Keratinocyte (primary cell): ENCODE data around the gene ADAM15. TPM values are rescaled to one million over a fixed set of nuclear protein-coding genes. Genes with fewer than 3 reads are reported as not detected.

Source experiments
- DNase-seq: peaks from one replicate; pipeline ENCODE4 v3.0.0-alpha.2; 2011; ENCODE audit warnings: low read depth, missing footprints, low spot score
- FAIRE-seq: peaks from 2 replicates; lab custom pipeline; 2011; peaks lifted over from hg19 to GRCh38; lab: Jason Lieb, UNC
- H2AFZ ChIP-seq: 2 replicates; pipeline ENCODE4 v1.6.0; 2012; ENCODE audit warnings: low read length, control low read depth, inconsistent platforms; ENCODE audit not compliant: control insufficient read depth
- H3K27ac ChIP-seq: 2 replicates; pipeline ENCODE4 v1.5.1; 2011; ENCODE audit warnings: low read length; ENCODE audit not compliant: control insufficient read depth, insufficient read depth
- H3K27me3 ChIP-seq: 3 replicates; pipeline ENCODE4 v1.6.0; 2011; ENCODE audit warnings: low read length; ENCODE audit not compliant: control insufficient read depth, insufficient read depth; ENCODE audit errors: extremely low read depth
- H3K36me3 ChIP-seq, 2 experiments: 2 replicates in 1 of 2; 3 replicates in 1 of 2; pipeline ENCODE4 v1.5.1; 2011; ENCODE audit warnings: low read length in 2 of 2, mild to moderate bottlenecking in 1 of 2; ENCODE audit not compliant: control insufficient read depth in 2 of 2, insufficient read depth in 2 of 2; ENCODE audit errors: extremely low read depth in 1 of 2
- H3K4me1 ChIP-seq: 3 replicates; pipeline ENCODE4 v1.5.1; 2011; ENCODE audit warnings: low read length; ENCODE audit not compliant: control insufficient read depth, insufficient read depth; ENCODE audit errors: extremely low read depth
- H3K4me2 ChIP-seq: 3 replicates; pipeline ENCODE4 v1.6.0; 2011; ENCODE audit warnings: low read depth, low read length; ENCODE audit not compliant: control insufficient read depth, insufficient read depth; ENCODE audit errors: extremely low read depth
- H3K4me3 ChIP-seq, 3 experiments: fragments of 200-600 bp in 1 of 3; sonication (generic) in 1 of 3; 2 replicates in 2 of 3; 3 replicates in 1 of 3; pipeline ENCODE4 v1.5.1; 2011 to 2016; ENCODE audit warnings: low read length in 3 of 3, mild to moderate bottlenecking in 3 of 3, control low read depth in 2 of 3, inconsistent platforms in 1 of 3, low read depth in 1 of 3, mixed read lengths in 1 of 3, mixed run types in 1 of 3, moderate library complexity in 1 of 3; ENCODE audit not compliant: control insufficient read depth in 2 of 3, insufficient read depth in 2 of 3; ENCODE audit errors: extremely low read depth in 1 of 3
- H3K79me2 ChIP-seq: 2 replicates; pipeline ENCODE4 v1.6.0; 2012; ENCODE audit warnings: low read length; ENCODE audit not compliant: control insufficient read depth, insufficient read depth
- H3K9ac ChIP-seq: 3 replicates; pipeline ENCODE4 v1.6.0; 2011; ENCODE audit warnings: low read length; ENCODE audit not compliant: control insufficient read depth, insufficient read depth; ENCODE audit errors: extremely low read depth
- H3K9me1 ChIP-seq: 3 replicates; pipeline ENCODE4 v1.6.0; 2011; ENCODE audit warnings: low read length; ENCODE audit not compliant: control insufficient read depth, insufficient read depth; ENCODE audit errors: extremely low read depth
- H3K9me3 ChIP-seq: 2 replicates; pipeline ENCODE4 v1.5.1; 2012; ENCODE audit warnings: low read depth, low read length; ENCODE audit not compliant: control insufficient read depth
- H4K20me1 ChIP-seq: 3 replicates; pipeline ENCODE4 v1.6.0; 2011; ENCODE audit warnings: low read length; ENCODE audit not compliant: control insufficient read depth, insufficient read depth; ENCODE audit errors: extremely low read depth
- CTCF ChIP-seq, 3 experiments: IDR thresholded peaks in 1 of 3; conservative IDR thresholded peaks in 1 of 3; optimal IDR thresholded peaks in 1 of 3; 2 replicates in 2 of 3; 3 replicates in 1 of 3; pipeline versions ENCODE3 to v1.5.1; 2011; ENCODE audit warnings: low read length in 3 of 3, mild to moderate bottlenecking in 3 of 3, moderate library complexity in 2 of 3, control low read depth in 1 of 3, inconsistent platforms in 1 of 3; ENCODE audit not compliant: insufficient read depth in 2 of 3; ENCODE audit errors: extremely low read depth in 1 of 3
- EZH2 ChIP-seq: IDR thresholded peaks from one replicate; pipeline ENCODE4 v1.6.1; 2012; ENCODE audit warnings: inconsistent platforms, mild to moderate bottlenecking, low read length, moderate library complexity
- dilution Hi-C: fragments of 300-500 bp; cut with MboI; formaldehyde crosslinking; loops from one replicate; pipeline ENCODE4 v1.7.0; 2020; ENCODE audit warnings: low sequenced_read_pairs; ENCODE audit not compliant: extremely low pct_ligation_motif_present
- polyA plus RNA-seq, 5 experiments: library from polyadenylated mRNA; depleted of rRNA in 3 of 5; stranded (reverse) in 3 of 5; stranded (forward) in 1 of 5; unstranded in 1 of 5; fragments of >200 nt; gene quantifications; 1 replicate in 1 of 5; 2 replicates in 3 of 5; 3 replicates in 1 of 5; pipeline versions ENCODE4 v1.2.1 to v1.2.3, GENCODE V29; 2011 to 2012; ENCODE audit warnings: missing spikeins in 2 of 5, low read depth in 1 of 5, low replicate concordance in 1 of 5

ADAM15 gene
- polyA plus RNA-seq, 1 donor (not counting 4 experiments of a cell fraction or from before 2014, with no cell fraction given) = 131 TPM

- Histone ChIP-seq H3K4me2 (peak overlapping the region; percentile 86), H3K27ac (no peak overlapping the region), H4K20me1 (no peaks in the 10 kb centered on the region), H2AFZ (no peak overlapping the region), H3K79me2 (no peaks in the 10 kb centered on the region), H3K27me3 (no peaks in the 10 kb centered on the region), H3K36me3 (peaks cover 0 to 18% of the 10 kb centered on the region in 2 experiments), H3K4me1 (peaks cover 21% of the 10 kb centered on the region), H3K4me3 (no peak overlapping the region), H3K9me1 (no peaks in the 10 kb centered on the region), H3K9me3 (no peaks in the 10 kb centered on the region), H3K9ac (peak overlapping the region; percentile 63)
- TF ChIP-seq EZH2 = no peak
- TF ChIP-seq CTCF (optimal IDR thresholded peaks at IDR 0.05 in 1 of 3, IDR thresholded peaks at IDR 0.05 in 1 of 3, conservative IDR thresholded peaks at IDR 0.05 in 1 of 3; ENCODE audit: extremely low read depth in 1 of 3, insufficient read depth in 2 of 3, low read length in 3 of 3) = no peak
- DNase-seq (no peak), FAIRE-seq (no peak)
- dilution Hi-C loops = no loop called here
Measured at GRCh38 chr1:155070158-155070621, 19.1 kb downstream of the ADAM15 start.

- H3K36me3 ChIP-seq = peaks cover 0 to 18% of the 10 kb centered on the region in 2 experiments
- FAIRE-seq (no peak), DNase-seq (no peak)
- peak overlapping the region; percentile 86 for H3K4me2 ChIP-seq
- dilution Hi-C loops = no loop called here
- H3K27me3 ChIP-seq = no peaks in the 10 kb centered on the region
- no peaks in the 10 kb centered on the region for H3K79me2 ChIP-seq
- peak overlapping the region; percentile 14 for H3K27ac ChIP-seq
- H3K4me3 ChIP-seq = peak overlapping the region in 2 of 3 experiments; percentile 42 to 59
- no peaks in the 10 kb centered on the region for H4K20me1 ChIP-seq
- no peak for TF ChIP-seq EZH2
- peak in 2 of 3 experiments; percentile 30 to 49 for TF ChIP-seq CTCF (optimal IDR thresholded peaks at IDR 0.05 in 1 of 3, IDR thresholded peaks at IDR 0.05 in 1 of 3, conservative IDR thresholded peaks at IDR 0.05 in 1 of 3; ENCODE audit: extremely low read depth in 1 of 3, insufficient read depth in 2 of 3, low read length in 3 of 3)
- H3K9me3 ChIP-seq = no peaks in the 10 kb centered on the region
- no peaks in the 10 kb centered on the region for H3K9me1 ChIP-seq
- H2AFZ ChIP-seq = peak overlapping the region; percentile 33
- peak overlapping the region; percentile 63 for H3K9ac ChIP-seq
- peaks cover 21% of the 10 kb centered on the region for H3K4me1 ChIP-seq
Measured at GRCh38 chr1:155070721-155071569, 19.8 kb downstream of the ADAM15 start.
